ENCODE measurements around the gene STBD1.

DNA sequence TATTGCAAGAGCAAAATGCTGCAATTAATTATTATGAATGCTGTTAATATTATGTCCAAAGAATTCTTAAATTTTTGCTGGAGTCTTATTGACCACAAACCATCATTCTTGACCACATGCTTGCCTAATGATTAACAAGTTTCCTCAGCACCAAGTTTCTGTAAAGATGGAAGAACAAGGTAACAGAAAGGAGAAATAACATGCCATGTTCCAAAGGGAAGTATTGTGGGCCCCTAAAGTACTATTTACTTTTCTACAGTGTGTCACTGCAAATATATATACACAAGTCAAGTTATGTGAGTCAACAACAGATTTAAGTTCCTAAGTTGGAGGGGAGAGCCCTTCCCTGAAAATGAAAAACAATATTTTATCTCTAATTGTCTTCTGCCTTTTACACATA is 34.5 kb upstream of the STBD1 start:
- no peak for TF ChIP-seq CEBPB (IDR thresholded peaks at IDR 0.05)
- no peak for TF ChIP-seq EP300 (IDR thresholded peaks at IDR 0.05; ENCODE audit: borderline replicate concordance)
- no peak for TF ChIP-seq FOXM1 (IDR thresholded peaks at IDR 0.05; ENCODE audit: borderline replicate concordance, low read depth)
- no peak for TF ChIP-seq TEAD4 (IDR thresholded peaks at IDR 0.05)
- TF ChIP-seq TAF1 (IDR thresholded peaks at IDR 0.05; ENCODE audit: low read depth): no peak
- TF ChIP-seq EGR1 (IDR thresholded peaks at IDR 0.05): no peak
- no peak for TF ChIP-seq MAX (IDR thresholded peaks at IDR 0.05)
- no peak for TF ChIP-seq YY1 (IDR thresholded peaks at IDR 0.05; ENCODE audit: low read depth)
